HUDEP-2 (cell line): Measurements from ENCODE around the gene ALOX5AP.

ENCODE experiments used
- DNase-seq, 76 experiments: peaks; one replicate each; lab custom pipeline; 2025; ENCODE audit not compliant: unreplicated experiment in 76 of 76; lab: John Stamatoyannopoulos, UW

Gene ALOX5AP

DNA sequence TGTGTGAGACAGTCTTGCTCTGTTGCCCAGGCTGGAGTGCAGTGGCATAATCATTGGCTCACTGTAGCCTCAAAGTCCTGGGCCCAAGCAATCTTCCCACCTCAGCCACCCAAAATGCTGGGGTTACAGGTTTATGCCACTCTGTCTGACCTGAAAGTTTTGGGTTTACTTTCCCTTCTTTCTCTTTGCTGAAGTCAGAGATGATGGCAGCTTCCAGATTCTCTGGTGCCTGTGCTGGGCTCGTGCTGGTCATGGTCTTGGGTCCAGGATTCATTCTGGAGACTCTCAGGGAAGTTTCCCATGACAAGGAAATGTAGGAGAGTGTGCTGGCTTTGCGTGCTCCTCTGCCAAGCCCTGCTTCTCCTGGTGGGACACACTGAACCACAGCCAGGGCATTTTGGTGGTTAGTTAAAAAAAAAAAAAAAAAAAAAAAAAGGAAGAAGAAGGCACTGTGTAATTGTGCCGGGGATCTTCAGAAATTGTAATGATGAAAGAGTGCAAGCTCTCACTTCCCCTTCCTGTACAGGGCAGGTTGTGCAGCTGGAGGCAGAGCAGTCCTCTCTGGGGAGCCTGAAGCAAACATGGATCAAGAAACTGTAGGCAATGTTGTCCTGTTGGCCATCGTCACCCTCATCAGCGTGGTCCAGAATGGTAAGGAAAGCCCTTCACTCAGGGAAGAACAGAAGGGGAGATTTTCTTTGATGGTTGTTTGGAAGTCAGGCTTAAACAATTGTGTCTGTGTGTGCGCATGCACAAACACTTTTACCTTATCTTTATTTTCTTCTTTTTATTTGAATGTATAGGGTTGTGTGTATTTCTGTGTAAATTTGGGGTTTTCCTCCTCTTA lies at the start of gene ALOX5AP:
Gene ALOX5AP (plus strand): TSS at position 519 of the 847 bp plus-strand sequence. CDS start 63 bp downstream, at position 582.
- DNase-seq = no peak

DNA sequence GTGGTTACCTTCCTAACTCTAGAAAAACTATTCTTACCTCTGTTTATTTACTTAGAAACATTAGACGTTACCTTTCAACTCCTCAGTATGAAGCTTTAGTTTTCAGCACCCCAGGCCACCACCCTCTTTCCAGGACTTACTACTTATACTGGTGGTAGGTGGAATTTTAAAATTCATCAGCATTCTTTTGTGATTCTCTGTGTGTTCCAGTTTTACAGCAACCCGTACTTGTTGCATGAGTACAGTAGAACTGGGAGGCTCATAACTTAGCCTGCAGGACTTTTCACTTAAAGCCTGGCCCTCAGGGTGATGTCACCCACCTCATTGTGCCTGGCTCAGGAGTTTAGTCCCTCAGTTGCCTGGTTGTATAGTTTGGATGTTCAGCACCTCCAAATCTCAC lies 49.4 kb upstream of the ALOX5AP start:
- no peak for DNase-seq

DNA sequence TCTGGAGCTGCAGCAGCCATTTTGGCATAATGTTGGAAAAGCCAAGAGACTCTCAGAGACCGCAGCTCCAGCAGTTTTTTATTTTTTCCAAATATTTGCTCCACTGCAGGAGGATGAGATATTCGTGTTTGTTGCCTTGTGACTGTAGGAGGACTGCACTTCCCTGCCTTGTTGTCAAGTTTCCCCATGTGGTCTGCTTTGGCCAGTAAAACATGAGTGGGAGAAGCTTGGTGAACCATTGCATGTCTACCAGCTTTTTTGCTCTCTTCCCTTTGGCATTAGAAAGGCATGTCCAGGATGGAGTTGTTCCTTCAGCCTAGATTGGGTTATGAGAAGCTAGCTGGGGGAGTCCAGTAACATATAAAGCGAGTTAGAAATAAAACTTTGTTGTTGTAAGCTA lies 47.7 kb upstream of the ALOX5AP start:
- DNase-seq = no peak

DNA sequence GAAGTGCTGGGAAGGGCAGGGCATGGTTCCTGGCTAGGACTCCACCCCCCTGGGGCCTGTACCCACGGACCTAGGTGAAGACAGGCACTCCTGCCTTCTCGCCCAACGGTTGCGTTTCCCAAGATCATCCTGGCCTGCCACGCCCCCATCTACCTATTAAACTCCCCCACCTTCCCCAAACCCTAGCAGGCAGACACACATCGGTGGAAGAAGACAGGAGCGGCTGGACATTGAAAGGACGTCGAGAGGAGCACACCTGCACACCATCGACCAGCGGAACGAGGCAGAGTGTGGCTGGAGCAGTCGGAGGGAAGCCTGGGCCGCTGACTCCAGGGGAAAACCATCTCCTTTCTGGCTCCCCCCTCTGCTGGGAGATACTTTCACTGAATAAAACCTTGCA lies 45.6 kb upstream of the ALOX5AP start:
- no peak for DNase-seq

DNA sequence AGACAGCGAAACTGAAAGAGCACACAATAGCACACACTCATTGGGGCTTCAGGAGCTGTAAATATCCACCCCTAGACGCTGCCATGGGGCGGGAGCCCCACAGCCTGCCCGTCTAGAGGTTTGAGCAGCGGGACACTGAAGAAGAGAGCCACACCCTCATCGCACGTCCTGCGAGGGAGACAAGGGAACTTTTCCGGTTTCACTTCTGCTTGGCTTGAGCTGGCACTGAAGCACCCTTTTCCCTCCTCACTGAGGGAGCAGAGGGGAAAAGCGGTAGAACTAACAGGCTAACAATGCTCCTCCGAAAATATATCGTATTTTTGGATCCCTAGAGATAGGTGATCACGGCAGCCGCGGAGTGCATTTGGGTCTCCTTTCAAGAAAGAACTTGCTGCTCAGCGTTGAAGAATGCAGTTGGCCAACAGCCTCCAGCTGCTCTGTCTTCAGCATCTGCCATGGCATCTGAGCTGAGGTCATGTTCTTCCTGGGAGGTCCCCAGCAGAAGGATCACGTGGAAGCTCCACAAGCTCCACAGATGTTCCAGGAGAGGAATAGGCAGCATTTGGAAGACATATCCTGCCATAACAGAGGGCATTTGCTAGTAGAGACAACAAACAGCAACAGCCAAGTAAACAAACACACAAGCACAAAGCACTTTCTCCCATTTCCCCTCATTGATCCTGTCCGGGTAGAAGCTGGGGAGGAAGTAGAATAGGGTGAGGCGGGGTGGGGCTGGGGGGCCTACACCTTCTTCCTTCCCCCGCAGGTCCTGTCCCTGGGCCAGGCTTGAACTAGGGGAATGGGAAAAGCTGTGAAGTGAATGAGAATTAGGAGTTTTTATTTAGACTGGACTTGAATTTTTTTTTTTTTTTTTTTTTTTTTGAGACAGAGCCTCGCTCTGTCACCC lies 44.8 kb upstream of the ALOX5AP start:
- DNase-seq = peak in 1 of 76 experiments; percentile 18

DNA sequence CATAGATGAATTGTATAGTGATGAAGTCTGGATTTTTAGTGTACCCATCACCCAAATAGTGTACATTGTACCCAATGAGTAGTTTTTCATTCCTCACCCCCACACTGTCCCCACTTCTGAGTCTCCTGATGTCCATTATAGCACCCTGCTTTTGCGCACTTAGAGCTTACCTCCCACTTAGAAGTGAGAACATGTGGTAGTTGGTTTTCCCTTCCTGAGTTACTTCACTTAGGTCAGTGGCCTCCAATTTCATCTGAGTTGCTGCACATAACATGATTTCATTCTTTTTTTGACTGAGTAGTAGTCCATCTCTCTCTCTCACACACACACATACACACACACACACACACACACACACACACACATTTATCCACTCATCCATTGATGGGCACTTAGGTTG lies 43.2 kb upstream of the ALOX5AP start:
- no peak for DNase-seq

DNA sequence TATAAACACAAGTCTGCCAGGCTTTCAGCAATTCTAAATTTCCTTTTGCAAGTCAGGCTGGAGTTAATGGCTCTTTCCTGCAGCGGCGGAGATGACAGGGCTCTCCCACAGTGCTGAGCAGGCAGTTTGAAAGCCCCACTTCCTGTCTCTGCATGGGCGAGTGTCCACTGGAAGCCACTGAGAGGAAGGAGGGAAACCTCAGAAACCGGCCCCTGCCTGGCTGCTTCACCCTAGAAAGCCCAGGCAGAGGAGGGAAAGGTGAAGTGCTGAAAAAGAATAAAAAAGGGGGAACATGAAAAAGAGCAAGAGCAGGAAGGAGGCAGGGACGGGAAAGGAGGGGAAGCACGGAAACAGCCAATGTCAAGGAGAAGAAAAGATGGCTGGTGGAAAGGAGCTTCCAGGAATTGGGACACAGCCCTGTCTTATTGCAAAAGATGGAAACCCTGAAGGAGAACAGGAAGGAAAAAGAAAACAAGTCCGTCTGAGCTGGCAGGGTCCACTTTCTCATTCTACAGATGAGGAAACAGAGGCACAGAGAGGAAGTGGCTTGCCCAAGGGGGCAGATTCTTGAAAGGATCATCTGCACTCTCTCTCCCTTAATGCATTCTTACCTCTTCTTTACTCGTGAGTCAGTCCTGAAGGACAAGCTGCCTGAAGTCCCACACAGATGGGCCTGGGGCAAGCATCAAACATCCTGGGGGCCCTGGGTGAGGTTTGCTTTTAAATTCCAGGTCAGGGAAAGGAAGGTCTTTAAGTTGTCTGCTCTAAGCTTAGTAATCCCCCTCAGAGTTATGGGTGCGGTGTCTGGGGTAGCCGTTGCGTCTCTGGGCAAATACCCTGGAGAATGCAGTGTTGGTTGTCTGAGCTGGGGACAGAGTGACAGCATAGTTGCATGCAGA lies 38.8 kb upstream of the ALOX5AP start:
- DNase-seq = no peak

DNA sequence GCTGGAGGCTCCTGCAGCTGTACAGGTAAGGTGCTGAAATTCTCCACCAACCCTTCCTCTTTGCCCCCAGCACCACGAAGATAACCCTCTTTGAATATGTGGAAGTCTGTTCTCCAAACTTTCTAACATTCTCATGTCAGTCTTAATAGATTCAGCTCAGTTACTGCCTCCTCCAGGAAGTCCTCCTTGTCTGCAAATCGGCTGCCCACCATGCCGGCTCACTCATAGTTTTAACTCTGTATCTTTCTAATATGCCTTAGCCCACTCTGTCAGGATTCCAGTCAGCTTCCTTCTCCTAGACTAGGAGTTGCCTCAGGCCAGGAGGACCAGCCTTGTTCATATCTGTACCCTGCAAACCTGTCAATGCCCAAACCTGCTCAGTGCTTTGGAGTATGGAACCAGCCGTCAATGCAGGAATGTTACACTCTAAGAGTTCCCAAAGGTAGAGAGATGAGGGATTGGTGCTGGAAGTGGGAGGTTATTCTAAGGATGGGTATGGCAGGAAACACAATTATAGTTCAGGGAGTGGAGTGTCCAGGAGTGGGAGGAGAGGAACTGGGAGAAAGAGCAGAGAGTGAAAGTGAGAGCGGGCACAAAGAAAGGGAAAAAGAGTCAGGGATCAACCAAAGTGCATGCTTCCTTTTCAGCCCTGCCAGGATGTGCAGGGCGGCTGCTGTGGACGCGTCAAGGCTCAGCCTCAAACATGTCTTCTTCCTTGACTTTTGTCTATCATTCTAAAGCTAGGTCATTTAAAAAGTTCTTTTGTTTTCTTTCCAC lies 38.0 kb upstream of the ALOX5AP start:
- no peak for DNase-seq

DNA sequence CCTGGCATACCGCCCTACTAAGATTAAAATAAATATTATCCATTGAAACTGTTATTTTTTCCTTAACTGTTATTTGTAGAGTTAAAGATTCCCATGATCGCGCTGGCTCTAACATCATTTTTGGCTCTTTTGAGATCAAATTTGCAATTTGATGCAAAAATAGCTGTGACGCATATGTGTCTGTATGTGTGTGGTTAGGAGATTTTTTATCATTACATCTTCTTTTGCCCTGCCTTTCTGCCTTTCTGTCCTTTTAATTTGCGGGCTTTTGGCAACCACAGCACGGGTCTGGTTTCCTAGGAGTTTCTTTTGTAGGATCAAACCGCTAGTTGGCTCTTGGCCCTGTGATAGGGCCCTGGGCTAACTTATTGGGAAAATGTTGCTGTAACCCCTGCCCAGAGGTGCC lies 37.3 kb upstream of the ALOX5AP start:
- no peak for DNase-seq

DNA sequence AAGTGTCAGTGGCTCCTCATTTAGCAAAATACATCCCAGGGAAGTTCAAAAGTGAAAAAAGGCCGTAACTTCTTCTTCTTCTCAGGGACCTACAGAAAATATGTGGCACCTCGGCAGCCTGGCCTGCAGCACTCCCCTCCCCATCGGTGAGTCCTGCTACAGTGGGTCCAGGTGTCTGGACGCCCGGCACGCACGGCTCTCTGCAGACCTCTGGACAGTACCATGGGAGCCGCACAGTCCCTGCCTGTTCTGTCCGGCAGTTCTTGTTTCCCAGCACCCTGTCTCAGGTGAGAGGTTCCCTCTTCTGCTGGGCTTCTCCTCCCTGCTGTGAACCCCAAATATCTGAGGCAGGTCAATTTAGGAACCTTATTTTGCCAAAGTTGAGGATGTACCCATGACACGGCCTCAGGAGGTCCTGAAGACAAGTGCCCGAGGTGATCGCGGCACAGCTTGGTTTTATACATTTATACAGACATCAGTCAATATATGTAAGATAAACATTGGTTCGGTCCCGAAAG lies 36.8 kb upstream of the ALOX5AP start:
- DNase-seq = no peak

DNA sequence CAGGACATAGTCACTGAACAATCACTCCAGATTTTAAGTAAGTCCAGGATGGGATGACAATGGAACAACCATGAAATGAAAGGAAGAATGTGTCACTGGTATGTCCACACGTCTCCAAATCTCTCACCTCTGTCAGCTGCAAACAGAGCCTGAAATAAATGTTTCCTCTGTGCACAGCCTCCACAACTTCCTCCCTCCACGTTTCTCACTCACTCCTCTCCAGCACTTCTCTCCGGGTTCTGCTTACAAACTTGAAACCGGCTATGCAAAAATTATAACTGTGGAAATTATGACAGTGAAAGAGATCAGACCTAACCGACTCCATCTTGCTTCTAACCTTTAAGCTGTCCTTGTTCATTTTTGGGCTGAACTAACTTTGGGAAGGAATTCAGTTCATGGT lies 35.0 kb upstream of the ALOX5AP start:
- DNase-seq = no peak

DNA sequence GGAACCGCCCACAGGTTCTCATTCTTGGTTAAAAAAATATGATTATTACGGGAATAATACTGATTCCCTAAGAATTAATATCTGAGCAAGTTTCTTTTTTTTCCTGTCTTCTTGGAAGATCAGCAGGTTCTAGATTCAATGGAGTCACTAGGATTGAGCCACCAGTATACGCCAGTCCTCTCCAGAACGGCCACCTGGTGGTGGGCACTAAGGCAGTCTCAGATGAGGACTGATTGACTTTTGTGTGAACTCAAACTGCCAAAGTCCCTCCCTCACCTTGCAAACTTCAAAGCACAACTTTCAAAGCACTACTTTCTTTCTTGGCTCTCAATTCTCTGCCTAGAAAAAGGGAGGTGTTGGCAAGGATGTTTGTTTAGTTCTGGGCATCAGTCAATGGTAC lies 33.3 kb upstream of the ALOX5AP start:
- DNase-seq = no peak

DNA sequence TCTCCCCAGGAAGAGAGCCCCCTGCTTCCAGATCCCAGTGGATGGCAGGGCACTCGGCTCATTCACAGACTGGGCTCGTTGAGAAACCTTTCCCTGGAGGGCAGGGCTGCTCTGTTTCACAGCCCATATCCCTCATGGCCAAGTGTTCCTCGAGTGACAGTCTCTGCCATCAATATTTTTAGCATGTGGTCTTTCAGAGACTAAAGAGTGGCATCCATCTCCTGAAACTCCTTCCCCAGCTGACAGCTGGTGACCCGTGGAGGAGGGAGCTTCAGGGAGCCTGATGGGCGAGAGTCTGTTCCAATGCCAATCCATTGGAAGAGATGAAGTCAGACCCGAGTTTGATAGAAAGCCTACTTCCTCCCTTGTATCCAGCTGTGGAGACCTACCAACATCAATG lies 30.7 kb upstream of the ALOX5AP start:
- DNase-seq = no peak

DNA sequence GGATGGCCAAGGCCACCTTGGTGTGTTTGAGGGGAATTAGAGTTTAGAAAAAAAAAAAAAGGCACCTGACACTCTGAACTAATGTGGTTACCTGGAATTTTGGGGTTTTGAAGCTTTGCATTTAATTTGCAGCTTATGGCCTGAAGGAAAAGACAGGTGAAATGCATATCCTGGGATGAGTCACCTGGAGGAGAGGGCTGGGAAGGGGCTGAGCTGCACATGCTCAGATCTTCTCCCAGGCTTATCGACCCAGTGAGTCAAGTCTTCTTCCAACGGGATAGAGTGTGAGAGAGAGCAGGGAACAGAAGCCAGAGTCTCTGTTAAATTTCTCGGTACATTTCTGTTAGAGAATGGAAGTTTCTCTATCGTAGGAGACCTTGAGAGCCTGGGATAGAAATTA lies 29.7 kb upstream of the ALOX5AP start:
- DNase-seq = no peak

DNA sequence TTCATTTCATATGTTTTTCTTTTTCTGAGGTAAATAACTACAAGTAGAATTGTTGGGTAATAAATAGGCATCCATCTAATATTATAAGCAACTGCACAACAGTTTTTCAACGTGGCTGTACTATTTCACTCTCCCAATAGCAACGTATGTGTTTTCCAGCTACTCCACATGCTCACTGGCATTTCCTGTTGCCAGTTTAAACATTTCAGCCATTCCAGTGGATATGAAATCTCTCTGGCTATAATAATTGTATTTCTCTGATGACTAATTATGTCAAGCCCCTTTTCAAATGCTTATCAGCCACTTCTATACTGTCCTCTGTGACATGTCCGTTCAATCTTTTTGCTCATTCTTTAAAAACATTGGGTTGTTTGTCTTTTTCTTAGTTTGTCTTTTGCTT lies 26.8 kb upstream of the ALOX5AP start:
- no peak for DNase-seq

DNA sequence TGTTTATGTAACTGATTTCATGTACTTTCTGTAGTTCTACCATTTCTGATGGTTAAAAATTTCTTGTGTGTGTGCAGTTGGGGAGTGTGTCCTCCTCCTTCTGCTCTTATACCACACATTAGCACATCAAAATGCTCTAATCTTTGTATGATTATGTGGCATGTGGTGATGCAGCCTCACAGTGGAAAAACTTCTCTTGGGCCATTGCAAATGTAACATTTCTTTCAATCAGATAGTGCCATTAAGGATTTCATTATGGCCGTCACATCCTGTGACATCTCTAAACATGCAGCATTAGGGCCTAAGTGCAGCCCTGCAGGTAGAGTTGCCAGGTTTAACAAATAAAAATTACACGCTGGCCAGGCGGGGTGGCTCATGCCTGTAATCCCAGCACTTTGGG lies 24.9 kb upstream of the ALOX5AP start:
- no peak for DNase-seq

DNA sequence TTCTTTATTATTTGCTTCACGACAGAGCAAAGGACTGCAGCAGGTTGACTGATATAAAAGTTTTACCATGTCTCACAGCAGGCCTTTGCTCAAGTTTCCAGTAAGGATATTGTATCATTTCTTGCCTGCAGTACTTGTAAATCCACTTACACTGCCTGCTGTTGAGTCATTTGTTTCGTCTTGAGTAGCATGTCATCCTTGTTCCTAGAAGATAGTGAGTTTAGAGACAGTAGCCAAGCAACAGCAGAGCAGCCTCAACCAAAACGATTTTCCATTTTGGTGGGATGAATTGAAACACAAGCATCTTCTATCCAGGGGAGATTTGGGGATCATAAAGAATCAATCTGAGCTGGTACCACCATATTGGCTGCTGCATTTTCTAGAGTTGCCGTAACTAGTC lies 24.0 kb upstream of the ALOX5AP start:
- no peak for DNase-seq

DNA sequence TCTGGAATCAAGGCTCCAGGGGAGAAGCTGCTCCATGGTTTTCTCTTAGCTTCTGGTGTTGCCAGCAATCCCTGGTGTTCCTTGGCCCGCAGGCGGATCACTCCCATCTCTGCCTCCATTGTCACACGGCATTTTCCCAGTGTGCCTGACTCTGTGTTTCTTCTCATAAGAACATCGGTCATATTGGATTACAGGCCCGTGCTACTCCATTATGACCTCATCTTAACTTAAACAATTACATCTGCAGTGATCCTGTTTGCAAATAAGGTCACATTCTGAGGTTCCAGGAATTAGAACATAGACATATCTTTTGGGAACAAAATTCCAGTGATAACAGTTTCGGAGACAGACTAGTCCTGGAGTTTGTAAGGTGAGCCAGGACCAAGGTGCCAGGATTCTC lies 23.5 kb upstream of the ALOX5AP start:
- no peak for DNase-seq

DNA sequence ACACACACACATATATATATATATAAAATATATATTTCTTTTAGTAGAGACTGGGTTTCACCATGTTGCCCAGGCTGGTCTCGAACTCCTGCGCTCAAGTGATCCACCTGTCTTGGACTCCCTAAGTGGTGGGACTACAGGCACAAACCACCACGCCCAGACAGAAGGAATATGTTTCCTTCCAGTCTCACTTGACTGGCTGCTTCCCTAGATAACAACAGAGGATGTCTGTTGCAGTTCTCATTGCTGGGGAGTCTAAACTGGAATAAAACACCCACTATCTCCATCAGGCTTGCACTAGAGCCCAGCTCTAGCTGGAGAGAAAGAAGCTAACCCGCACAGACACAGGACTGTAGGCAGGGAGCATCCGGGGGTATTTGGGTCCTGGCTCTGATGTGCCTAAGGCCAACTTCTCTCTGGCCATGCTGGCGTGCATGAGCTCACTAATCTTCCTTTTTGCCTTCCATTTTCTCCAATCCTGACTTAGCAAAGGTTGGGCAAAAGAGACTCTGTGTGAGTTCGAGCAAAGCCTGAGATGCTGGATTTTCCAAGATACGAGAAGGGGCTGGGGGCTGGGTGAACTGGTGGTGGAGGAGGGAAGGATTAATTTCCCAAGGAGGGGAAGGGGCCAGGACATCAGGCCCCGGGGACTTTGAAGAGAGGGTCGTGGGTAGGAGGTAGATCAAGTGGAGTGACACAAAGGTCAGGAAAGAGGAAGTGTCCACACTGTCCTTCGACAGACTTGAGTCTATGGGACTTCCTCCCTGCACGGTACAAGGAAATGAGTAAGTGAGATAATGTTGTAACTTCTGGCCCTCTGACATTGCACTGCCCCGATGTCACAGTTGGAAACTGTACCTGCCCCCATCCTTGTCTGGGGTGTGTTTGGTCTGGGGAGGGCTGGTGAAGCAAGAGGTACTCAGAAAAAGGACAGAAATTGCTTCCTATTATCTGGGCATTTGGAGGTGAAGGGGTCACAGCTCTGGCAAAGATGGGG lies 22.5 kb upstream of the ALOX5AP start:
- no peak for DNase-seq
